ENCODE results near the gene FOSL2.
A peak's percentile ranks its signal among the peaks of the same experiment; 100 is the strongest.

The FOSL2 gene

GRCh38 chr2:28445448-28446258 lies 53.0 kb downstream of the FOSL2 start (continued):
- TF ChIP-seq ZNF626 (tag by site-specific recombination; IDR thresholded peaks at IDR 0.05): no peak
- TF ChIP-seq ZNF426 (tag by site-specific recombination; IDR thresholded peaks at IDR 0.05): no peak
- no peak for TF ChIP-seq ZNF10 (tag by site-specific recombination; IDR thresholded peaks at IDR 0.05)
- no peak for TF ChIP-seq ZNF155 (tag by site-specific recombination; IDR thresholded peaks at IDR 0.05)
- no peak for TF ChIP-seq ZSCAN16 (tag by site-specific recombination; IDR thresholded peaks at IDR 0.05)
- no peak for TF ChIP-seq ZBTB11 (tag by site-specific recombination; conservative IDR thresholded peaks at IDR 0.05; ENCODE audit: low read depth)
- TF ChIP-seq SP7 (tag by site-specific recombination; IDR thresholded peaks at IDR 0.05): peak; percentile 47; the same call in 1 of the 2 replicates
- TF ChIP-seq ZNF600 (tag by site-specific recombination; IDR thresholded peaks at IDR 0.05): 0 out of 2 replicates have a peak, but pooled peaks have one; percentile 36
- no peak for TF ChIP-seq ZNF707 (tag by site-specific recombination; IDR thresholded peaks at IDR 0.05)
- no peak for TF ChIP-seq PRDM10 (tag by site-specific recombination; IDR thresholded peaks at IDR 0.05)
- 0 out of 2 replicates have a peak, but pooled peaks have one; percentile 28 for TF ChIP-seq ZNF24 (tag by site-specific recombination; IDR thresholded peaks at IDR 0.05)
- TF ChIP-seq, protein P1, sequence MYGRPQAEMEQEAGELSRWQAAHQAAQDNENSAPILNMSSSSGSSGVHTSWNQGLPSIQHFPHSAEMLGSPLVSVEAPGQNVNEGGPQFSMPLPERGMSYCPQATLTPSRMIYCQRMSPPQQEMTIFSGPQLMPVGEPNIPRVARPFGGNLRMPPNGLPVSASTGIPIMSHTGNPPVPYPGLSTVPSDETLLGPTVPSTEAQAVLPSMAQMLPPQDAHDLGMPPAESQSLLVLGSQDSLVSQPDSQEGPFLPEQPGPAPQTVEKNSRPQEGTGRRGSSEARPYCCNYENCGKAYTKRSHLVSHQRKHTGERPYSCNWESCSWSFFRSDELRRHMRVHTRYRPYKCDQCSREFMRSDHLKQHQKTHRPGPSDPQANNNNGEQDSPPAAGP (tag by site-specific recombination; IDR thresholded peaks at IDR 0.05): peak; percentile 58; the same call in 1 of the 2 replicates
- TF ChIP-seq, protein P2, sequence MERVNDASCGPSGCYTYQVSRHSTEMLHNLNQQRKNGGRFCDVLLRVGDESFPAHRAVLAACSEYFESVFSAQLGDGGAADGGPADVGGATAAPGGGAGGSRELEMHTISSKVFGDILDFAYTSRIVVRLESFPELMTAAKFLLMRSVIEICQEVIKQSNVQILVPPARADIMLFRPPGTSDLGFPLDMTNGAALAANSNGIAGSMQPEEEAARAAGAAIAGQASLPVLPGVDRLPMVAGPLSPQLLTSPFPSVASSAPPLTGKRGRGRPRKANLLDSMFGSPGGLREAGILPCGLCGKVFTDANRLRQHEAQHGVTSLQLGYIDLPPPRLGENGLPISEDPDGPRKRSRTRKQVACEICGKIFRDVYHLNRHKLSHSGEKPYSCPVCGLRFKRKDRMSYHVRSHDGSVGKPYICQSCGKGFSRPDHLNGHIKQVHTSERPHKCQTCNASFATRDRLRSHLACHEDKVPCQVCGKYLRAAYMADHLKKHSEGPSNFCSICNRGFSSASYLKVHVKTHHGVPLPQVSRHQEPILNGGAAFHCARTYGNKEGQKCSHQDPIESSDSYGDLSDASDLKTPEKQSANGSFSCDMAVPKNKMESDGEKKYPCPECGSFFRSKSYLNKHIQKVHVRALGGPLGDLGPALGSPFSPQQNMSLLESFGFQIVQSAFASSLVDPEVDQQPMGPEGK (tag by site-specific recombination; IDR thresholded peaks at IDR 0.05): 0 out of 2 replicates have a peak, but pooled peaks have one; percentile 33
- no peak for TF ChIP-seq ZNF132 (tag by site-specific recombination; IDR thresholded peaks at IDR 0.05; ENCODE audit: borderline replicate concordance)
- TF ChIP-seq ZNF660 (tag by site-specific recombination; IDR thresholded peaks at IDR 0.05): peak; percentile 63; the same call in 1 of the 2 replicates
- TF ChIP-seq ZNF513 (tag by site-specific recombination; IDR thresholded peaks at IDR 0.05): no peak
- TF ChIP-seq SP3 (tag by site-specific recombination; IDR thresholded peaks at IDR 0.05): peak; percentile 10; the same call in 1 of the 2 replicates
- no peak for TF ChIP-seq ZNF214 (tag by site-specific recombination; IDR thresholded peaks at IDR 0.05; ENCODE audit: borderline replicate concordance)
- peak; percentile 58; the same call in 1 of the 2 replicates for TF ChIP-seq ZNF629 (tag by site-specific recombination; IDR thresholded peaks at IDR 0.05)
- no peak for TF ChIP-seq SP2 (tag by site-specific recombination; IDR thresholded peaks at IDR 0.05)
- no peak for TF ChIP-seq ZNF239 (tag by site-specific recombination; IDR thresholded peaks at IDR 0.05)
- peak; percentile 36 for TF ChIP-seq ZIC2 (tag by site-specific recombination; IDR thresholded peaks at IDR 0.05)
- TF ChIP-seq ZNF324 (tag by site-specific recombination; IDR thresholded peaks at IDR 0.05): no peak
- no peak for TF ChIP-seq ZNF311 (tag by site-specific recombination; IDR thresholded peaks at IDR 0.05; ENCODE audit: borderline replicate concordance)

All from HEK293 (cell line).